Measurements from ENCODE around the gene PI4KA.
"Not testable (repeated sequence)": the region's sequence is repeated elsewhere in the genome, so short reads cannot be mapped to it uniquely, and the experiment has no call there.

The PI4KA gene

GRCh38 chr22:20746431-20747189 is 112.0 kb downstream of the PI4KA start:
- TF ChIP-seq ZNF274 (IDR thresholded peaks at IDR 0.05; ENCODE audit: low read depth, low read length) = no peak
- H3K4me3 ChIP-seq (ENCODE audit: low read length) = no peak overlapping the region

GRCh38 chr22:20745119-20745518 is 113.5 kb downstream of the PI4KA start:
- no peak for TF ChIP-seq ZNF274 (IDR thresholded peaks at IDR 0.05; ENCODE audit: low read depth, low read length)

GRCh38 chr22:20744456-20744855 is 114.2 kb downstream of the PI4KA start:
- no peak for TF ChIP-seq ZNF274 (IDR thresholded peaks at IDR 0.05; ENCODE audit: low read depth, low read length)

More at GRCh38 chr22:20745119-20745518, 113.5 kb downstream of the PI4KA start:
- H3K4me3 ChIP-seq (ENCODE audit: low read length) = no peak overlapping the region

DNA sequence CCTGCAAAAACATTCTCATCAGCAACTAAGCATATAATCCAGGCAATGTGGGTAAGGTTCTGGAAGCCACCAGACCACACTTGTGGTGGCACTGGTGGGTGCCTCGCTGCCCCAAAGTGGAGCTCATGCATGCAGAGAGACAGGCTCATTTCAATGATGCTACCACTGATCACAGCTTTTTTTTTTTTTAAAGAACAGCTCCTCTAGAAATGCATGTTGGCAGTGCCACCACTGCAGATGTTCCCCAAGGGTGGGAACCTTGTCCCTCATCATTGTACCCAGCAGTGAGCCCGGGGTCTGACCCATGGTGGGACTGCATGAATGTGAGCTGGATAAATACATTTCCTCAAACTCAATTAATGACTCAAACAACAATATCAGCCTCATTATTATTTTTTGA is 115.8 kb downstream of the PI4KA start:
- no peak for TF ChIP-seq ZNF274 (IDR thresholded peaks at IDR 0.05; ENCODE audit: low read depth, low read length)
- no peak overlapping the region for H3K4me3 ChIP-seq (ENCODE audit: low read length)

More at GRCh38 chr22:20744456-20744855, 114.2 kb downstream of the PI4KA start:
- no peak overlapping the region for H3K4me3 ChIP-seq (ENCODE audit: low read length)

- no peak overlapping the region for H3K4me3 ChIP-seq (ENCODE audit: low read length)
- TF ChIP-seq ZNF274 (IDR thresholded peaks at IDR 0.05; ENCODE audit: low read depth, low read length) = no peak
Observed at GRCh38 chr22:20741634-20742581, 116.7 kb downstream of the PI4KA start.

DNA sequence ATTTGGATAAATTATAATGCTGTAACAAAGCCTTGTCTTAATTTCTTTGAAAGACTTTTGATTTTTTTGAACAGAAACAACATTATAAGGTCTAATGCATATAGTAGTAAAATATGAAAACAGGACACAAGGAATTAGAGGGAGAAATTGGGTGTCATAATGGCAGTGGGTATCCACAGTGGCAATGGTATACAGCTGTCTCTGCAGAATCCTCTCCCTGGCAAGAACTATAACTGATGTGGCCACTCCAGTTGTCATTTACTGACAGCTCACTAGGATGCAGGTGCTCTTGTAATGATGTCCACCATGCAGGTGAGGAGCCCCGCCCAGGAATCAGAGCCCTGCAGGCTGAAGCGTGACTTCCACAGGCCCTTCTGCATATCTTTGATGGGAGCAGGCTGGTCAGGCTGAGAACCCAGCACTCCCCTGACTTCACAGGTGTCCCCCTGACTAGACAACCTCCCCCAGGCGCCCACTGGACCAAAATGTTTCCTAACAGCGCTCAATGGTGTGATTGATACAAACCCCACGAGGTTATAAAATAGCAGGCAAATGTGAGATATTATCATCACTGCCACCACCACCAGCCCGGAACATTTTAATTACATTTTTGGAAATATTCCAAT is 117.5 kb downstream of the PI4KA start:
- no peak for TF ChIP-seq ZNF274 (IDR thresholded peaks at IDR 0.05; ENCODE audit: low read depth, low read length)
- H3K4me3 ChIP-seq (ENCODE audit: low read length) = no peak overlapping the region

DNA sequence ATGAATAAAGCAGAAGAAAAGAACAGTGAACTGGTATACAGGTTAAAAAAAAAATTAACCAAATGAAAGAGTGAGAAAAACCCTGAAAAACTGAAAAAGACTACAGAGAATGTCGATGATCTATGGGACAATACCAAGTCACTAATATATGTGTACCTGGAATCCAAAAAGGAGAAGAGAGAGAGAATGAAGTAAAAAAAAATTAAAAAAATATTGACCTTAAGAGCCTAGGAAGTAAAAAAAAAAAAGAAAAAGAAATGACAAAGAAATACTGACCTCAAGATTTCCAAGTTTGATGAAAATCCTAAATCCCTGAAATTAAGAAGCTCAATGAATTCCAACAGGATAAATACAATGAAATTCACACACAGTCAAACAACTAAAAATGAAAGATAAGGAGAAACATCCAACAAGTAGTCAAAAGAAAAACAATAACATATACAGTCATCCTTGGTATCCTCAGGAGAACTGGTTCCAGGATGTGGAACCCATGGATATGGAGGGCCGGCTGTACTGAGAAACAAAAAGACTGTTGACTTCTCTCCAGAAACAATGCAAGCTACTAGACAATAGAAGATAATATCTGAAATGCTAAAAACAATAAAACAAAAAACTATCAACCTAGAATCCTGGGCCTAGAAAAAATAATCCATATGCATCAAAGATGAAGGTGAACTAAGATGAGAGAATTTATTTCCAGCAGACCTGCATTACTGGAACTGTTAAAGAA is 118.2 kb downstream of the PI4KA start:
- TF ChIP-seq ZNF274 (IDR thresholded peaks at IDR 0.05; ENCODE audit: low read depth, low read length) = no peak

GRCh38 chr22:20738394-20739089 is 120.1 kb downstream of the PI4KA start:
- TF ChIP-seq ZNF274 (IDR thresholded peaks at IDR 0.05; ENCODE audit: low read depth, low read length) = no peak
- H3K4me3 ChIP-seq (ENCODE audit: low read length) = no peak overlapping the region

More for the DNA sequence above, 118.2 kb downstream of the PI4KA start:
- no peak overlapping the region for H3K4me3 ChIP-seq (ENCODE audit: low read length)

- not testable (repeated sequence) for H3K4me3 ChIP-seq (ENCODE audit: low read length)
Observed at GRCh38 chr22:20736891-20737290, 121.7 kb downstream of the PI4KA start.

DNA sequence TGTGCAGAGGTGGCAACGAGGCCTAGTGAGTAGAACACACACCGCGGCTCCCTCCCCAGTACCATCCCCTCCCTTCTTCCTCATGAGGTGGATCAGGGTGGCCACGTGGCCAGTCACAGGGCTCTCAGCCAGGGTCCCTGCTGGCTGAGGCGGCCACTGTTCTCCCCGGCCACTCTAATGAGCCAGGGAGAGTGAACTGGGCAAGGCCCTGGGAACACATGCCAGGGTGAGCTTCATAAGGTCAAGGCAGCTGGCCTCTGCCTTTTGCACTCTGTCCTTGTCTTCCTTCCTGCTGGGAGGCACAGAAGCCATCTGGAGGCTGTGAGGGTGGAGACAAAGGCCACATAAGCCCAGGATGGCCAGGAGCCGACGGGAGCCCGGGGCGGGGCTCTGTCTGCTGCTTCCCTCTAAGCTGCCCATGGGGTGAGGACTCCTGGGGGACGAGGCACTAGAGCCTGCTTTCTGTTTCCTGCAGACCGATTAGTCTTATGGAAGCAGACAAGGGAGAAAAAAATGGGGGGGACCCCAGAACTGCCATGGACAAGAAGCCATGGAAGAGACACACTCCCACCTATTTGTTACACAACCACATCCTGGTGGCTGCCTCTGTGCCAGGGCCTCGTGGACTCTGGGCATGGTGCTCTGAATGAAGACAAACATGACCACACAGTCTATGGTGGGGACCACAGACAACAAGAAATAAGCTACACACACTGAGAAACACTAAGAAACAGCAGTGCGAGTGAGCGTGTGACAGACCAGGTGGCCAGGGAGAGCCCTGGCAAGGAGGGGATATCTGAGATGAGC is 123.1 kb downstream of the PI4KA start:
- not testable (repeated sequence) for H3K4me3 ChIP-seq (ENCODE audit: low read length)

DNA sequence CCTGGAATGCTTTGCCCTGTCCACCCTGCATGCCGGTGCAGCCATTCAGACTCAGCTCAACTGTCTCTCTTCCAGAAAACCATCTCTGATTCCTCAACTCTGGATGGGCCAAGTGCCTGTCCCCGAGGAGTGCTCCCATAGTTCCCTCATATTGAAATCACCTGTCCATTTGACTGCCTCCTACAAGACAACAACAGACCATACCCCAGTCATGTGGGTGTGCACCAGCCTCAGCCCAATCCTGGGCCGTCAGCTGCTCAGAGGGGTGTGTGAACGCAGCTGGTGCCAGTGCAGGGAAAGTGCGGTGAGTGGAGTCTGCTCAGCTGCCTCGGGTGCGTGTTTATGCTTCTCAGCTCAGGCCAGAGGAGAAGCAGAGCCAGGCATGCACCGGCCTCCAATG is 126.2 kb downstream of the PI4KA start:
- not testable (repeated sequence) for H3K4me3 ChIP-seq (ENCODE audit: low read length)

DNA sequence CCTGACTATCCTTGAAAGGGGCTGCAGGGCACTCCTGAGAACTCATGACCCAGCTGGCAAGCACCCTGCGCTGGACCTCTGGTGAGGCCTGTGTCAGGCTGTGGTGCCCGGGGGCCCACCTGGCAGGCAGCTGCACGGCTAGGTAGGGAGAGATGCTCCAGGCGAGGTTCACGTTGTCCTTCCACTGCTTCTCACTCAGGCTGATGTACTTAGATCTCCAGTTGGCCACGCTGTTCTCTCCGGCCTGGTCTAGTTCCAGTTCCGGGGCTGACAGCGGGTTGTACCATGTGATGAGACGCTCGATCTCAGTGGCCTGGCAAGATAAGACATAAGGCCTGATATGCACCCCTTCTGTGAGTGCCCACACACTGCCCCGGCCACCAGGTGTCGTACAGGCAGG is 129.4 kb downstream of the PI4KA start:
- TF ChIP-seq ZNF274 (IDR thresholded peaks at IDR 0.05; ENCODE audit: low read depth, low read length) = no peak

More for the DNA sequence above, 129.4 kb downstream of the PI4KA start:
- no peak overlapping the region for H3K4me3 ChIP-seq (ENCODE audit: low read length)

Data from GM08714 (cell line).